A549 (cell line): ENCODE measurements around the gene NHSL2. TPM values are rescaled to one million over a fixed set of nuclear protein-coding genes. Genes with fewer than 3 reads are reported as not detected.

Experiments
- ATAC-seq, 2 experiments: fragments of 200-7000 bp in 1 of 2; fragments of >200 bp in 1 of 2; cut with Nextera tagmentation in 1 of 2; cut with Tn5 transposase in 1 of 2; 3 replicates each; pipeline versions ENCODE4 v1.8.0 to v1.9.1; 2018 to 2020; ENCODE audit warnings: mild to moderate bottlenecking in 1 of 2, moderate library complexity in 1 of 2
- CTCF ChIA-PET: fragments of 300-600 bp; sonication (Branson Sonifier 250); formaldehyde crosslinking; extraction: SDS; loops from one replicate; lab custom pipeline; 2021; ENCODE audit warnings: antibody characterized with exemption, inconsistent platforms; lab: Yijun Ruan, JAX
- POLR2A ChIA-PET: fragments of 350-600 bp; formaldehyde crosslinking; extraction: SDS; loops from one replicate; lab custom pipeline; 2021; ENCODE audit warnings: antibody characterized with exemption, inconsistent platforms; lab: Yijun Ruan, JAX
- DNase-seq, 2 experiments: peaks; one replicate each; pipeline versions ENCODE4 v3.0.0 to v3.0.0-alpha.2; 2011 to 2016; ENCODE audit warnings: low read depth in 1 of 2, low spot score in 1 of 2
- FAIRE-seq: peaks from 2 replicates; lab custom pipeline; 2011; peaks lifted over from hg19 to GRCh38; lab: Jason Lieb, UNC
- H3K27ac ChIP-seq, 2 experiments: fragments of >200 bp; sonication (Bioruptor Twin); formaldehyde crosslinking; 3 replicates each; pipeline ENCODE4 v1.5.1; 2016 to 2017
- H3K4me1 ChIP-seq: fragments of >200 bp; sonication (Bioruptor Twin); formaldehyde crosslinking; 3 replicates; pipeline ENCODE4 v1.6.1; 2016
- H3K4me2 ChIP-seq: fragments of >200 bp; sonication (Bioruptor Twin); formaldehyde crosslinking; 3 replicates; pipeline ENCODE4 v1.6.1; 2016
- H3K4me3 ChIP-seq: fragments of >200 bp; sonication (Bioruptor Twin); formaldehyde crosslinking; 3 replicates; pipeline ENCODE4 v1.5.1; 2016
- H3K9me3 ChIP-seq: fragments of >200 bp; sonication (Bioruptor Twin); formaldehyde crosslinking; 3 replicates; pipeline ENCODE4 v1.6.1; 2016
- CEBPB ChIP-seq, 2 experiments: fragments of >200 bp in 1 of 2; sonication (Bioruptor Twin) in 1 of 2; formaldehyde crosslinking in 1 of 2; IDR thresholded peaks; 2 replicates each; pipeline ENCODE4 v1.6.1; 2012 to 2016
- CHD2 ChIP-seq: fragments of 150-350 bp; IDR thresholded peaks from 2 replicates; pipeline ENCODE4 v1.6.1; 2014; ENCODE audit warnings: low read length; ENCODE audit not compliant: partially characterized antibody
- CHD4 ChIP-seq: fragments of 200-600 bp; sonication (generic); IDR thresholded peaks from 2 replicates; pipeline ENCODE4 v1.6.1; 2016; ENCODE audit warnings: antibody characterized with exemption, mild to moderate bottlenecking, borderline replicate concordance
- E2F6 ChIP-seq: IDR thresholded peaks from 2 replicates; pipeline ENCODE4 v1.6.1; 2012; ENCODE audit warnings: low read depth, borderline replicate concordance
- EHMT2 ChIP-seq: fragments of 200-600 bp; sonication (generic); IDR thresholded peaks from 2 replicates; pipeline ENCODE4 v1.6.1; 2016; ENCODE audit warnings: antibody characterized with exemption, low read depth, mild to moderate bottlenecking, moderate library complexity
- EP300 ChIP-seq, 2 experiments: fragments of >200 bp; sonication (Bioruptor Twin); formaldehyde crosslinking; IDR thresholded peaks; 2 replicates in 1 of 2; 3 replicates in 1 of 2; pipeline ENCODE4 v1.6.1; 2016 to 2017
- ESRRA ChIP-seq: fragments of 150-350 bp; IDR thresholded peaks from 2 replicates; pipeline ENCODE4 v1.6.1; 2014; ENCODE audit warnings: mild to moderate bottlenecking, low read length, borderline replicate concordance
- HOXA7 ChIP-seq: fragments of 250-450 bp; sonication (Bioruptor Pico); IDR thresholded peaks from 2 replicates; pipeline ENCODE4 v1.5.0; 2020; ENCODE audit warnings: mild to moderate bottlenecking, moderate library complexity
- HOXB13 ChIP-seq: fragments of 250-450 bp; sonication (Bioruptor Pico); IDR thresholded peaks from 2 replicates; pipeline ENCODE4 v1.5.0; 2020; ENCODE audit warnings: low read depth, mild to moderate bottlenecking, moderate library complexity
- KDM5A ChIP-seq: fragments of 200-600 bp; sonication (generic); IDR thresholded peaks from 2 replicates; pipeline ENCODE4 v1.6.1; 2016; ENCODE audit warnings: antibody characterized with exemption, mild to moderate bottlenecking
- NFE2L2 ChIP-seq: fragments of 150-350 bp; conservative IDR thresholded peaks from 2 replicates; pipeline ENCODE4 v1.6.1; 2014; ENCODE audit warnings: low read length
- POLR2A ChIP-seq: IDR thresholded peaks from 2 replicates; pipeline ENCODE4 v1.6.1; 2012; ENCODE audit warnings: mild to moderate bottlenecking, low read length
- POLR2AphosphoS2 ChIP-seq: conservative IDR thresholded peaks from 2 replicates; pipeline ENCODE4 v1.6.1; 2012; ENCODE audit warnings: low read length, improper control_type of control experiment, inconsistent platforms
- RAD21 ChIP-seq, 2 experiments: fragments of >200 bp in 1 of 2; sonication (Bioruptor Twin) in 1 of 2; formaldehyde crosslinking in 1 of 2; IDR thresholded peaks in 1 of 2; conservative IDR thresholded peaks in 1 of 2; 2 replicates in 1 of 2; 3 replicates in 1 of 2; pipeline ENCODE4 v1.6.1; 2012 to 2018; ENCODE audit warnings: inconsistent platforms in 1 of 2
- RFX5 ChIP-seq: fragments of 450-650 bp; IDR thresholded peaks from 2 replicates; pipeline ENCODE4 v1.7.1; 2014; ENCODE audit warnings: antibody characterized with exemption, mild to moderate bottlenecking, moderate library complexity
- TFCP2L1 ChIP-seq: fragments of 250-450 bp; sonication (Bioruptor Pico); IDR thresholded peaks from 2 replicates; pipeline ENCODE4 v1.5.0; 2021; ENCODE audit warnings: mild to moderate bottlenecking
- TP53 ChIP-seq: fragments of 250-450 bp; sonication (Bioruptor Pico); IDR thresholded peaks from 2 replicates; pipeline ENCODE4 v1.5.0; 2021; ENCODE audit warnings: mild to moderate bottlenecking, moderate library complexity
- WGBS: methylation state at CpG from one replicate; pipeline ENCODE4 v1.1.6; 2017; ENCODE audit errors: missing lambda C conversion rate; 5-methylcytosine and 5-hydroxymethylcytosine counted together
- polyA plus RNA-seq, 4 experiments: library from polyadenylated mRNA; depleted of rRNA in 3 of 4; stranded (reverse); fragments of >200 nt; fragmentation: RNase III in 1 of 4; extraction: RNeasy Plus Mini Kit Qiagen cat#74134 plus additional on column Dnase treatment in 1 of 4; gene quantifications; 2 replicates in 3 of 4; 3 replicates in 1 of 4; pipeline ENCODE4 v1.2.3, GENCODE V29; 2011 to 2017
- TF ChIP-seq, protein P1 (sequence below): fragments of 200-600 bp; sonication (generic); IDR thresholded peaks from 2 replicates; pipeline ENCODE4 v1.6.1; 2016; ENCODE audit warnings: antibody characterized with exemption, mild to moderate bottlenecking, moderate library complexity
- TF ChIP-seq, protein P2 (sequence below): fragments of 150-350 bp; IDR thresholded peaks from 2 replicates; pipeline ENCODE4 v1.6.1; 2014; ENCODE audit warnings: low read depth, mild to moderate bottlenecking, low read length

Gene NHSL2
- polyA plus RNA-seq, 2 of the 4 experiments (the other 2 are of a cell fraction) = 0.26 to 0.48 TPM

GRCh38 chrX:72020204-72020603, 109.6 kb downstream of the NHSL2 start:
- H3K27ac ChIP-seq = no peak overlapping the region
- DNase-seq (no peak), ATAC-seq (no peak), FAIRE-seq (peak; percentile 28)
- no peaks in the 10 kb centered on the region for H3K9me3 ChIP-seq
- CTCF ChIA-PET = interaction anchor here (1.2 to 8.7 kb wide), 7 partner anchors 10 to 116 kb away, joined by 3 to 109 read pairs (median 12); partner anchors contain the start of gene RTL5
- no peak overlapping the region for H3K4me2 ChIP-seq
- POLR2A ChIA-PET = no interaction called here
- no peak overlapping the region for H3K4me3 ChIP-seq
- WGBS = 93% methylated on average over 1 of the region's 3 CpGs
- no peak for TF ChIP-seq KDM5A
- no peak for TF ChIP-seq ESRRA
- TF ChIP-seq RAD21 (conservative IDR thresholded peaks at IDR 0.05 in 1 of 2, IDR thresholded peaks at IDR 0.05 in 1 of 2) = no peak
- H3K4me1 ChIP-seq = 0 out of 3 replicates have a peak, but pooled peaks cover 4% of the 10 kb centered on the region

GRCh38 chrX:72020788-72021187, 110.1 kb downstream of the NHSL2 start:
- H3K4me1 ChIP-seq = 0 out of 3 replicates have a peak, but pooled peaks cover 4% of the 10 kb centered on the region
- no peaks in the 10 kb centered on the region for H3K9me3 ChIP-seq
- WGBS = 93% methylated on average over 3 of the region's 3 CpGs
- ChIA-PET CTCF (interaction anchor here (1.0 to 8.7 kb wide), 6 partner anchors 9 to 110 kb away, joined by 3 to 109 read pairs (median 19); partner anchors contain the start of gene RTL5), POLR2A (no interaction called here)
- H3K27ac ChIP-seq = no peak overlapping the region
- H3K4me2 ChIP-seq = no peak overlapping the region
- TF ChIP-seq POLR2A (no peak), POLR2AphosphoS2 (no peak), TFCP2L1 (no peak), CHD4 (no peak), EP300 (IDR thresholded peaks at IDR 0.05) (no peak), HOXB13 (CRISPR knock-in tag) (no peak), HOXA7 (CRISPR knock-in tag) (no peak), NFE2L2 (no peak), RFX5 (no peak), CEBPB (IDR thresholded peaks at IDR 0.05) (no peak), E2F6 (no peak), EHMT2 (no peak), TP53 (CRISPR knock-in tag) (no peak), CHD2 (no peak)
- TF ChIP-seq, protein P1, sequence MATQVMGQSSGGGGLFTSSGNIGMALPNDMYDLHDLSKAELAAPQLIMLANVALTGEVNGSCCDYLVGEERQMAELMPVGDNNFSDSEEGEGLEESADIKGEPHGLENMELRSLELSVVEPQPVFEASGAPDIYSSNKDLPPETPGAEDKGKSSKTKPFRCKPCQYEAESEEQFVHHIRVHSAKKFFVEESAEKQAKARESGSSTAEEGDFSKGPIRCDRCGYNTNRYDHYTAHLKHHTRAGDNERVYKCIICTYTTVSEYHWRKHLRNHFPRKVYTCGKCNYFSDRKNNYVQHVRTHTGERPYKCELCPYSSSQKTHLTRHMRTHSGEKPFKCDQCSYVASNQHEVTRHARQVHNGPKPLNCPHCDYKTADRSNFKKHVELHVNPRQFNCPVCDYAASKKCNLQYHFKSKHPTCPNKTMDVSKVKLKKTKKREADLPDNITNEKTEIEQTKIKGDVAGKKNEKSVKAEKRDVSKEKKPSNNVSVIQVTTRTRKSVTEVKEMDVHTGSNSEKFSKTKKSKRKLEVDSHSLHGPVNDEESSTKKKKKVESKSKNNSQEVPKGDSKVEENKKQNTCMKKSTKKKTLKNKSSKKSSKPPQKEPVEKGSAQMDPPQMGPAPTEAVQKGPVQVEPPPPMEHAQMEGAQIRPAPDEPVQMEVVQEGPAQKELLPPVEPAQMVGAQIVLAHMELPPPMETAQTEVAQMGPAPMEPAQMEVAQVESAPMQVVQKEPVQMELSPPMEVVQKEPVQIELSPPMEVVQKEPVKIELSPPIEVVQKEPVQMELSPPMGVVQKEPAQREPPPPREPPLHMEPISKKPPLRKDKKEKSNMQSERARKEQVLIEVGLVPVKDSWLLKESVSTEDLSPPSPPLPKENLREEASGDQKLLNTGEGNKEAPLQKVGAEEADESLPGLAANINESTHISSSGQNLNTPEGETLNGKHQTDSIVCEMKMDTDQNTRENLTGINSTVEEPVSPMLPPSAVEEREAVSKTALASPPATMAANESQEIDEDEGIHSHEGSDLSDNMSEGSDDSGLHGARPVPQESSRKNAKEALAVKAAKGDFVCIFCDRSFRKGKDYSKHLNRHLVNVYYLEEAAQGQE = no peak
- TF ChIP-seq, protein P2, sequence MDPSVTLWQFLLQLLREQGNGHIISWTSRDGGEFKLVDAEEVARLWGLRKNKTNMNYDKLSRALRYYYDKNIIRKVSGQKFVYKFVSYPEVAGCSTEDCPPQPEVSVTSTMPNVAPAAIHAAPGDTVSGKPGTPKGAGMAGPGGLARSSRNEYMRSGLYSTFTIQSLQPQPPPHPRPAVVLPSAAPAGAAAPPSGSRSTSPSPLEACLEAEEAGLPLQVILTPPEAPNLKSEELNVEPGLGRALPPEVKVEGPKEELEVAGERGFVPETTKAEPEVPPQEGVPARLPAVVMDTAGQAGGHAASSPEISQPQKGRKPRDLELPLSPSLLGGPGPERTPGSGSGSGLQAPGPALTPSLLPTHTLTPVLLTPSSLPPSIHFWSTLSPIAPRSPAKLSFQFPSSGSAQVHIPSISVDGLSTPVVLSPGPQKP = no peak
- FAIRE-seq (no peak), DNase-seq (no peak), ATAC-seq (no peak)
- H3K4me3 ChIP-seq = no peak overlapping the region
